GM18868 (cell line): ENCODE measurements around the gene FES.
"Not testable (repeated sequence)": the region's sequence is repeated elsewhere in the genome, so short reads cannot be mapped to it uniquely, and the experiment has no call there.

Source experiments
- ATAC-seq: cut with Tn5 transposase; IDR thresholded peaks from one replicate; pipeline ENCODE4 v1.9.1; 2021; ENCODE audit warnings: mild to moderate bottlenecking, moderate library complexity; ENCODE audit not compliant: unreplicated experiment

Gene FES

DNA sequence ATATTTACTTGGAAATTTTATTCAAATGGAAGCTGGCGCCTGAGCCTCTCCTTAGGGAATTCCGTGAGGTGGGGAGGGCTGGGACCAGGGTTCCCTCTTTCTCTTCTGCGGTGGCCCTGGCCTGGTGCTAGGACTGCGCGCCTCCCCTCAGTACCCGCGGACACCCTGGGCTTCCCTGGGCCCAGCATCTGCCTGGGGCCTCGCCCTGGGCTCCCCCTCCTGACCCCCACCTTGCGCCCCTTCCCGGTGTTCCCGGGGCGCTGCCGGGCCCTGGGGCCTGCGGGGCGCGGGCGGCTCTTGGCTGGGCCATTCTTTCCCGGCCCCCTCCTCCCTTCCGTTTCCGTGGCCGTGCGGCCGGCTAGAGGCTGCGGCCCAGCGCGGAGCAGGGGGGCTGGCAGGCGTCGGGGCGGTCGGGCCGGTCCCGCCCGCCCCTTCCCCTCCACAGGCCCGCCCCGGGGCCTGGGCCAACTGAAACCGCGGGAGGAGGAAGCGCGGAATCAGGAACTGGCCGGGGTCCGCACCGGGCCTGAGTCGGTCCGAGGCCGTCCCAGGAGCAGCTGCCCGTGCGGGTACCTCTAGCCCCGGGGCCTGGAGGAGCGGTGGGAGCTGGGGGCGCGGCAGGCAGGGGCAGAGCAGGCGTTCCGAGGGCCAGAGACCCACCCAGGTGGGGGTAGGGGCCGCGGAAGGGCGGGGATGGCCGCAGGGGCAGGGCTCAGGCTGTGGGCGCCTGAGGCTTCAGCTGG is at the start of gene FES:
Gene FES (plus strand): TSS at position 529 of the 743 bp plus-strand sequence. CDS start 542 bp downstream, outside the sequence.
- ATAC-seq, result no peak

DNA sequence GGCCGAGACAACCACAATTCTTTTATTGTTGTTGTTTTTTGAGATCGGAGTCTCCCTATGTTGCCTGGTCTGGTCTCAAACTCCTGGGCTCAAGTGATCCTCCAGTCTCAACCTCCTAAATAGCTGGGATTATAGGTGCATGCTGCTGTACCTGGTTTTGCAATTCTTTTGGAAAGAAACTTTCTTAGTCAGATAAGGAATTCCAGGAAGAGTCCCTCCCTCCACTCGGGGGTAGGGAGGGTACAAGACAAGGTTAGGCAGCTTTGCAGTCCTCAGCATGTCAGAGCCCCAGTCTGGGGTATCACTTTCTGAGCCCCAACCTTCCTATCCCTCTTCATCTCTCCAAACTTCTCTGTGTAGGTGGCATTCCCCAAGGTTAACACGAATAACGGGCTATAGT is 49.7 kb upstream of the FES start:
- no peak for ATAC-seq

DNA sequence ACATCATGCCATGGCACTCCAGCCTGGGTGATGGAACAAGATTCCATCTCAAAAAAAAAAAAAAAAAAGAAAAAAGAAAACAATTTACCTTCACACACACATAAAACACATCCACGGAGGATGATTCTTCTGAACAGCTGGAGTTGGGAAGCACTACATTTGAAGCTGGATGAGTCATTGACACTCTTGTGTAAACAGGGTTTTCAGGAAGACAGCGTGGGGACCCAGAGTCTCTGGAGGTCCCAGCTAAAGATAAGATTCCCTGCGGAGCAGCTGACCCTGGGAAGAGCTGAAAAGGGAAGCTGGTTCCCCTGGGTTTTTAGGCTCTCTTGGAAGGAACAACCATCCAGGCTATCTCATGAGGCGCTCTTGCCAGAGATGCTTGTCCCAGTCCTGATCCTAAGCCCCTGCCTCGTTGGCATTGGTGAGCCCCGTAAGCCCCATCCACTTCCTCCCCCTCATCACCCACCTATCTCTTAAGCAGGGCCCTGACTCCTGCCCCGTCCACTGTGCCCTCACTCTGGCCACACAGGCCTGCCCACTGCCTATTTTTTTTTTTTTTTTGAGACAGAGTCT is 47.9 kb upstream of the FES start:
- ATAC-seq, result no peak

DNA sequence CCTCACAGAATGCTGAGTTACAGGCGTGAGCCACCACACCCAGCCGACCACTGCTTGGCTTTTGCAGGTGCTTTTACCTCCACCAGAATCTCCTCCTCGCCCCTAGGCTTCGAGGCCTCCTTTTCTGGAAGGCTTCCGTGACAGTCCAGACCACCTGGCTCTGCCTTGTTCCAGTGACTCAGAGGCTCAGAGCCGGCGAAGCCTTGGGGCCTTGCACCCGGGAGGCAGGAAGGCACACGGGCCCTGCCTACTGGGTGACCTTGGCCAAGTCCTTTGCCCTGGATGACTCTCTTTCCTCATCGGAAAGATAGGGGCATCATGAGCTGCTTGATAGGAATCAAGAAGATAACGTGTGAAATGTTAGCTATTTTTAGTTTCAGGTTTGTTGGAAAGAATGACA is 47.2 kb upstream of the FES start:
- ATAC-seq, result no peak

DNA sequence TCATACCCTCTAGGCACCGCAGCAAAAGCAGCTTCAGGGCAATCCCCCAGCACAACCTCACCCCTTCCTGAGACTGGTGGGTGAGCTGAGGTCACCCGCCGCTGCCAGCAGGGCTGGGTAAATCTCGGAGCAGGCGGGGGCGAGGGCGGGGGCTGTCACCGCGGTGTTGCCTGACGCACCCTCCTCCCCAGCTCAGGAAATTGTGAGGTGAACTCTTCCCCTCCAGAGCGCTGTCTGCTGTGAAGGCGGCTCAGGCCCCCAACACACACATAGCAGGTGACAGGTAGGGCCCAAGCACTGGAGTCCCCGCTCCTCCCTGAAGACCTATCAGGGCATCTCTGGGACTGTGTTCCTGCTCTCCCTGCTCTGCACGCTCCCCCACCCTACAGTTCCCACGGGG is 46.2 kb upstream of the FES start:
- peak; percentile 59 for ATAC-seq

DNA sequence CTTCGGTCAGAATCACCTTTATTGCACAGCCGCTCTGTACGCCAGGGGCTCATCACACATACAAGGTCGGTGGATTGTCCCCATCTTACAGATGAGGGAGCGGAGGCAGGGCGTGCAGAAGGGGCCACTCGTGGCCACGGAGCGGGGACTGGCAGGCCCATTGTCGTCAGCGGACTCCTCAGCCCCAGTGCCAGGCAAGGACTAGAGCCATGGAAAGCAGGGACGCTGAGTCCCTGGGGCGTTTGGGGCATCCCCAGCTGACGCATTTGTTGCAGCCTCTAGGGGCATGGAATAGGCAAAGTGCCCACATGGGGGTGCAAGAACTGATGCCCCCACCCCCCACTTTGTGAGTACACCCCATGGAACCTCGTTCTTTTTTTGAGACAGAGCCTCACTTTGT is 45.8 kb upstream of the FES start:
- no peak for ATAC-seq

DNA sequence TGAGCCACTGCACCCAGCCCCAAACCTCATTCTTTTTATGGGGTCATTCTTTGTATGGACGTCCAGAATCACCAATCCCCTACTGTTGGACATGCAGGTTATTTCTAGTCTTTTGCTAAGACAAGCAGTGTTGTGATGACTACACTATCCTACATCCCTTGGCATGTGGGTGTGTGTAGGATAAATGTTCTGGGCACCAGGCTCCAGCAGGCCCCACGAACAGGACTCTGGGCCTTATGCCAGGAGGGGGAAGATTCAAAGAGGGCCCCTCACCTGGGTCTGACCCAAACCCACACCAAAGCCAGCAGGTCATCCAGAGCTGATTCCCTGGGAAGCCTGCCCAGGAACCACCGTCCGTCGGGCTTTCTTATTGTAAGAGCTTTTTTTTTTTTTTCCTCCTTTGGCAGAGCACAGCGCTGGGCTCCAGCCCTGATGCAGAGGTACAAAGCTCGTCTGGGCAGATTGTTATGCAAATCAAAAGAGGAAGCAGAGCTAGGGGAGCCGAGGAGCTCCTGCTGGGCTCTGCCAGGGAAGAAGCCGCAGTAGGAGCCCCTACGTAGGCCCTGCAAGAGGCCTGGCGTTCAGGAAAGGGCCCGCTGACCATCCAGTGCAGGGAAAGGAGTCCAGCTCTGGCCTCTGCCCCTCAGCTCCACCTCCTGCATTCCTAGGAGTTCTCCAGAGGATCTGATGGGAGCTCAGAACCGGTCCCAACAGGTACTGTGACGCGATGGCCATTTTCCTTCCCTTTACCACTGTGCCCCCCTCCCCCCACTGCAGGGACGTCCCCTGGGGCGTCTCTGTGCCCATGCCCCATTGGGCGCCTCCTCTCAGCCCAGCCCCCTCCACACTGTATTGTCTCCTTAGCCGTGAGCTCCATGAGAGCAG is 44.9 kb upstream of the FES start:
- peak; percentile 85 for ATAC-seq

DNA sequence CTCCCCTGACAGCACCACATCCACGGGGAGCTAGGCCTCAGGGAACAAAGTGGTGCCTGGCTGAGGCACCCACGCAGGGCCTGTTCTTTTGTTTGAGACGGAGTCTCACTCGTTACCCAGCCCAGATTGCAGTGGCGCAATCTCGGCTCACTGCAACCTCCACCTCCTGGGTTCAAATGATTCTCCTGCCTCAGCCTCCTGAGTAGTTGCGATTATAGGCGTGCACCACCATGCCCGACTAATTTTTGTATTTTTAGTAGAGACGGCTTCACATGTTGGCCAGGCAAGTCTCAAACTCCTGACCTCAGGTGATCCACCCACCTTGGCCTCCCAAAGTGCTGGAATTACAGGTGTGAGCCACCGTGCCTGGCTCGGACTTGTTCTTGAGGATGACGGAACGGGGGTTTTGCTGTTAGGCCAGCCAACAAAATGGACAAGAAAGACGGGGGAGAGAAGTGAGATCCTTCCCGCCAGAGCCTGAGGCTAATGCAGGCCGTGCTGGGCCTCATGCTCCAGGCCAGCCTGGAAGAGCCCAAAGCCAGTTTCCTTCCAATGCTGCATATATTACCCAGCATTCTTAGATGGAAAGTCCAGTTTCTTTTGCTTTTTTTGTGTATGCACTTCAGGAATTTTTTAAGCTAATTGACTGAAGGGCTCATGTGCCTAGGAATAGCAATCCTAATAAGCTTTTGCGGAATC is 44.0 kb upstream of the FES start:
- ATAC-seq, result no peak

DNA sequence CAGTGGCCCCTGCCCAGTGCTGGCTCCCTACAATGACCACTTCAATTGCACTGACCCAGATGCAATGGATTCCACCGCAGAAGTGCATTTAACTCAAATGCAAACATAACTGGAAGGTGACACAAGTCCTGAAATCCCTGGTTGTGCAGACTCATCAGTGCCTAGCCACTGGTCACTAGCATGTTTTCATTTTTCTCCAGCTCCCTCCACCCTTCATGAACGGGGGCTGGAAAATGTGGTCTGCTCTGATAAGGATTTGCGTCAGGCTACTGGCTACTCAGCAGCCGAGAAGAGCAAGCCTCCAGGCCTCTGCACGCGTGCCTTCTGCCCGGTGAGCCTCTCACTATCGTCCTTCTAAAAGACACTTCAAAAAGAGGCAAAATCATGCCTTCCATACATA is 43.4 kb upstream of the FES start:
- no peak for ATAC-seq

DNA sequence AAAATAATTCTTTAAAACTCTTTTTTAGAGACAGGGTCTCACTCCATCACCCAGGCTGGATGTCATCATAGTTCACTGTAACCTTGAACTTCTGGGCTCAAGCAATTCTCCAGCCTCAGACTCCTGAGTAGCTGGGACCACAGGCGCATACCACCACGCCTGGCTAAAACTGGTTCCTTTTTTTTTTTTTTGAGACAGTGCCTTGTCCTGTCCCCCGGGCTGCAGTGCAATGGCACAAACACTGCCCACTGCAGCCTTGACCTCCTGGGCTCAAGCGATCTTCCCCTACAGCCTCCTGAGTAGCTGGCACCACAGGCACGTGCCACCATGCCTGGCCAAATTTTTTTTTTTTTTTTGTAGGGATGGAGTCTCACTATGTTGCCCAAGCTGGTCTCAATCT is 39.6 kb upstream of the FES start:
- ATAC-seq, result no peak

DNA sequence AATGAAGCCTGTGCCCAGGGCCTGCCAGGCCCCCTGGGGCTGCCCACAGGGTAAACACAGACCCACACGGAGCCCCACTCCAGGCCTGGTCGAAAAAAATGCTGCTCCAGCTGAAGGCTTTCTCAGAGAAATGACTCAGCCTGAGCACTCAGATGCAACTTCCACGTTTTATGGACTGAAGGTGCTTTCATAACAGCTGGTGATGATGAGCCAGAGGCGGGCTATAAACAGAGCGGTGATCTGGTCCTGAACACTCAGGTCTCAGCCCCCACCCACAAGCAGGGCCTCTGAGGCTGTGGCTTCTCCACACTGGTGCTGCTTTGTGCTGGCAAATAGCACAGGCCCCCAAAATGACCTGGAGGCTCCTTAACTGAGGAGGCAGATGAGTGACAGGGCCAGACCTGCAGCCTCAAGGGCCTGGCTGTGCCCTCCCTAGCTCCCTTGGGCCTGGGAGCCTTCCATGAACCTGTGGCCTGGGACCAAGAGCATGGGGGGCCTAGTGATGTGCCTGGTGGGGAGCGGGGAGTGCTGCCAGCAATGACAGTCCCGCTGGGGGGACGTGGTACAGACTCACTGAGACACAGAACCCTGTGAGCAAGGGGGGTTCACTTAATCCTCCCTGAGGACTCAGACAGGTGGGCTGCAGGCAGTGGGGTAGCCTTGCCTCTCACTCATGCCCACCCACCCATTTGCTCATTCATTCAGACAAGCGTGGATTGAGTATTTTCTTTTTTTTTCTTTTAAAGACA is 38.9 kb upstream of the FES start:
- ATAC-seq, result peak; percentile 97

DNA sequence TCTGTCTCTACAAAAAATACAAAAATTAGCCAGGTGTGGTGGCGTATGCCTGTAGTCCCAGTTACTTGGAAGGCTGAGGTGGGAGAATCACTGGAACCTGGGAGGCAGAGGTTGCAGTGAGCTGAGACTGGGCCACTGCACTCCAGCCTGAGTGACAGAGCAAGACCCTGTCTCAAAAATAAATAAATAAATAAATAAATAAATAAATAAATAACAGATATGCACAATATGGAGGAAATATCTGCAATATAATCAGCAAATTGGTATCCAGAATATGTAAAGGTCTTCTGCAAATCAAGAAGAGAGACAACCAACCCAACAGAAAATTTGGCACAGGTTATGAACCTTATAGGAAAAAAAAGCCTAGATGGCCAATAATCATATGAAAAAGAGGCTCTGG is 34.9 kb upstream of the FES start:
- ATAC-seq, result not testable (repeated sequence)

DNA sequence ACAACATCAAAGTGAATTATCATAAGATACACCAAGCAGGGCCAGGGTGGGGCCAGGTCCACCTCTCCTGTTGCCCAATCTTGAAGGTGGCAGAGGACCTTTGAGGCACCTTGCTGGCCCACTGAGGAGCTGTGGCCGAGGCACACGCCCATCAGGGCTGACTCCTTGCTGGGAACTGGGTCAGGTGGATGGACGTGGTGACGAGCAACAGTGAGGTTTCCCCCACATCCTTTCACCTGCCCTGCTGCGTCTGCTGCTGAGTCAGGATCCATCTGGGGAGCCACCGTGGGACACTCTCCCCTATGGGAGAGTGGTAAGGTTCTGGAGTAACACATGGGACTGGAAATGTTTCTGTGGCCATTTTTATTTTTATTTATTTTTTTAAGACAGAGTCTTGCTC is 33.2 kb upstream of the FES start:
- ATAC-seq, result no peak

DNA sequence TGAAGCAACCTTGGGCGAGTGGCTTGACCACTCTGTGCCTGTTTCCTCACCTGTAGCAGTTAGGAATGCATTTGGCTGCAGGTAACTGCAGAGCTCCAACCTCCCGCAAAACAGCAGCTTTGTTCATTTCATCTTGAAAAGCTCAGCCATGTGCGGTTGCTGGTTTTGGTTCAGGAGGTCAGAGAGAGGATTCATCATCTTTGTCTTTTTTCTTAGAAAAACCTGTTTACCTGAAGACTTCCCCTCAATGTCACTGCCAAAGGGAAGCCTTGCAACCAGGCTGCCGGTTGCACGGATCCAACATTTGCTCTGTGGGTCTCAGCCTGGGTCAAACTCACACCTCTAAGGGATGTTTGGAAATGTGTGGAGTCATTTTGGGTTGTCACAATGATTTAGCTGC is 32.4 kb upstream of the FES start:
- no peak for ATAC-seq

DNA sequence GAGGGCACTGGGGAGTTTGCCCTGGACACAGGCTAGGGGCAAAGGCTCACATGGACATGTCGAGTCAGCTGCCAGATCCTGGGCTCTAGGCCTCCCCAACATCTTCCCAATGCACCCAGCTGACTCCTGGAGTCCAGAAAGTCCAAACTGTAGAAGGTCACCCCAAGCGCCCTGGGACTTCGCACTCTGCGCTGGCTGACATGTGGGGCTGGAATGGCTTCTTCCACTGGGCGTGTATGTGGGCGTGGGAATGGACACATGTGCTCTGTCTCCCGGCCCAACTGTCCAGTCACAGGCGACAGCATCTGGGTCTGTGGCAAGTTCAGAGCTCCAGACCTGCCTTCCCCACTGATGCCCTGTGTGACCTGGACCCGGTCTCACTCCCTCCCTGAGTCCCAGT is 29.2 kb upstream of the FES start:
- no peak for ATAC-seq

DNA sequence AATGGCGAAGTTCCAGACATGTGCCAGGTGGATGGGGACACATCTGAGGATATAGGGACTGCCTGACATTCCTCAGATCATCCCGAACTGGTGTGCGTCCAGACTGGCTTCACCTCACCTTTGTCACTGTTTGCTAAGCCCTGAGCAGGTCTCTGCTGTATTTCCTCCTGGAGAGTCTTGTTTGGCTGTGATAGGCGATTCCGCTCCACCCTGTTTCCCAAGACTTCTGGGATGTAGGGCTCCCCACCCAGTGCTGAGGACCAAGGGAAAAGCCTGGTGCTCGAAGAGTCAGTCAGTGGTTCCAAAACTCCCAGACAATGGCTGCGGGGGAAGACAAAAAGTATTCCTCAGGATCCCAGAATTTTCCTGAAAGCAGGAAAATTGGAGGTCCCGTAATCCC is 27.0 kb upstream of the FES start:
- ATAC-seq, result no peak

DNA sequence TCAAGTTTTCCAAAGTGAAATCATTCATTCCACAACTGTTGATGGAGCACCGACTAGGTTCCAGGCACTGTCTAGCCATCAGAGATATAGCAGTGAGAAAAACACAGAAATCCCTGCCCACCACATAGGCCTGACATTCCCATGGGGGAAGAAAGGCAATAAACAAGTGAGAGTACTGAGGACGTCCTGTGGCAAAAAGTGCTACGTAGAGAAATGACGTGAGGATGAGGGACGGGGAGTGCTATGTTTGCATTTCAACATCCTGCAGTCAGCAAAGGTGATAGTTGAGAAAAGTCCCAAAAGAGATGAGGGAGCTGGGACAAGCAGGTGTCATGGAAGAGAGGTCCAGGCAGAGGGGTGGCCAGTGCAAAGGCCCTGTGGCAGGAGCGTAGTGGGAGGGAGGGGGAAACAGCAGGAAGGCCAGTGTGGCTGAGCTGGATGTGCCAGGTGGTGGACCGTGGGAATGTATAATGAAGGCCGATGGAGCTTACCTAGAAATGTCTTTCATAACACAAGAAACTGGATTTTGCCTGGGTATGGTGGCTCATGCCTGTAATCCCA is 26.3 kb upstream of the FES start:
- ATAC-seq, result no peak

DNA sequence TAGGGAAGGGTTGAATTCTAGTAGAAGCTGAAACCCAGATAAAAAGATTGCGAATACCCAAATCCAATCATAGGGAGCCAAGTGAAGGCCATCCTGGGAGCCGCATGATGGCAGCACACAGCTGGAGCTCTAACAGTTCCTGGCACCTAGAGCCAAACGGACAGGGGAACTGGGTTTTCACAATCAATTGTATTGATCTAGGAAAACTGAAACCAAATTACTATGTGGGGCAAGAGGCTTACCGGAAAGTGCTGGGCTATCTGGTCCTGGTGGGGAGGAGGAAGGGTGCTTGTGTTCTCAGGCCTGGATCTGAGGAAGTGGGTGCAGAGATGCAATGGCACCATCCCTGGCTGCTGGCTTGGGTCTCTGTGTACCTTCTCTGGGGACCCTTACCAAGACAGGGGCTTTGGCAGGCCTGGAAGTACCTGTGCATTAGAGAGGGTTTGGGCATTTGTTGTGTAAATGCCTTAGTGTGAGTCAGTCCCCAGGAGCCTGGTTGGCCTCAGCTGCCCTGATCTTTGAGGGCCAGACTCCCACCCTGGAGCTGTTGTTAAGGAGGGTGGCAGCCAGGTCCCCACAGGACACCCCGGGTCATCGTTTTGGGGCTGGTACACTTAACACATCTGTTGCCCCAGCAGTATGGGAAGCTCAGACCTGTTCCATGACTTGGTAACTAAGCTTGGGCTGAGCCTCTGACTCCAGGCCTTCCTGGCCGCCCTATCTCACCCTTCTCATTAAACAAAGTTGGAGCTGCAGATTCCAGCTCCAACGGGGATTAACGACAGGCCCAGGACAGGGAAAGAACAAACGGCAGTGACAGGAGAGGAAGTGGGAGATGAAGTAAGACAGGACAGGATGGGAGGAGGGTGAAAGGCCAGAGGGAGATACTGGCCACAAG is 24.8 kb upstream of the FES start:
- no peak for ATAC-seq

DNA sequence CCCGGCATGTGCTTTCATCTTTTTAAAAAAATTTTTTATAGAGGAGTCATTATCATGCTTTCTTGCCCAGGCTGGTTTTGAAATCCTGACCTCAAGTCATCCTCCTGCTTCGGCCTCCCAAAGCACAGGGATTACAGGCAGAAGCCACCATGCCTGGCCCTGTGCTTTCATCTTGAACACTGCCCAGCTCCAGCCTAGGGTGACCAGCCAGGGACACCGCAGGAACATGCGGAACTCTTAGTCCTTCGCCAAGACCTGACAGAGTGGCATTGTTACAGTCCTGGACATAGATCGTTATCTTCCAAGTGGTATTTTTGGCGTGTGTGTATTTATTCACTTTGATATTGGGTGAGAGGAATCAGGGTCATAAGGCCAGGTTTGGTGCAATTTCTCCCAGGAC is 23.9 kb upstream of the FES start:
- no peak for ATAC-seq
